NCI-H2029 (cell line): ENCODE data around the gene SOCS2.
"Not testable (repeated sequence)": the region's sequence is repeated elsewhere in the genome, so short reads cannot be mapped to it uniquely, and the experiment has no call there.

Experiments used
- DNase-seq: peaks from one replicate; lab custom pipeline; 2025; lab: John Stamatoyannopoulos, UW

Gene SOCS2

GRCh38 chr12:93594766-93595311 is 22.4 kb downstream of the SOCS2 start:
- no peak for DNase-seq

- no peak for DNase-seq
These were observed 22.9 kb downstream of the SOCS2 start for GRCh38 chr12:93595351-93595750.

GRCh38 chr12:93597608-93598007 is 25.1 kb downstream of the SOCS2 start:
- DNase-seq: no peak

GRCh38 chr12:93599192-93599591 is 26.7 kb downstream of the SOCS2 start:
- no peak for DNase-seq

GRCh38 chr12:93601591-93601990 is 29.1 kb downstream of the SOCS2 start:
- DNase-seq: no peak

GRCh38 chr12:93602897-93603668 is 30.6 kb downstream of the SOCS2 start:
- no peak for DNase-seq

- DNase-seq: no peak
These were observed 31.3 kb downstream of the SOCS2 start for GRCh38 chr12:93603762-93604161.

- DNase-seq: no peak
These were observed 35.8 kb downstream of the SOCS2 start for GRCh38 chr12:93608313-93608712.

- no peak for DNase-seq
These were observed 37.1 kb downstream of the SOCS2 start for GRCh38 chr12:93609281-93610192.

- no peak for DNase-seq
These were observed 40.3 kb downstream of the SOCS2 start for GRCh38 chr12:93612776-93613175.

- no peak for DNase-seq
These were observed 42.6 kb downstream of the SOCS2 start for GRCh38 chr12:93614917-93615596.

- no peak for DNase-seq
These were observed 44.2 kb downstream of the SOCS2 start for GRCh38 chr12:93616584-93617101.

GRCh38 chr12:93618891-93619410 is 46.5 kb downstream of the SOCS2 start:
- no peak for DNase-seq

- DNase-seq: no peak
These were observed 49.5 kb downstream of the SOCS2 start for GRCh38 chr12:93621986-93622385.

- DNase-seq: peak; percentile 7
These were observed 50.0 kb downstream of the SOCS2 start for GRCh38 chr12:93622485-93622884.

- DNase-seq: no peak
These were observed 52.3 kb downstream of the SOCS2 start for GRCh38 chr12:93624595-93625294.

GRCh38 chr12:93625295-93625645 is 52.8 kb downstream of the SOCS2 start:
- DNase-seq: not testable (repeated sequence)

- DNase-seq: no peak
These were observed 53.7 kb downstream of the SOCS2 start for GRCh38 chr12:93626160-93626559.
